ENCODE measurements around the gene ZNF446.

- no peak for TF ChIP-seq CTCF (IDR thresholded peaks at IDR 0.05)
- TF ChIP-seq POLR2A (IDR thresholded peaks at IDR 0.05) = no peak
Measured at GRCh38 chr19:58516246-58516836, 40.2 kb downstream of the ZNF446 start.

Measured in Peyer's patch (tissue), 4 donors.